Transverse colon (tissue), 4 donors: Measurements from ENCODE around the gene AGPAT2. TPM values are rescaled to one million over a fixed set of nuclear protein-coding genes. Genes with fewer than 3 reads are reported as not detected.
"Not testable (repeated sequence)": the region's sequence is repeated elsewhere in the genome, so short reads cannot be mapped to it uniquely, and the experiment has no call there.

Source experiments
- DNase-seq: peaks from one replicate; pipeline ENCODE4 v3.0.0-alpha.2; 2019
- H3K27ac ChIP-seq, 4 donors: fragments of 200-600 bp; sonication (generic); 2 replicates each; pipeline ENCODE4 v1.5.1; 2016 to 2018; ENCODE audit warnings: inconsistent platforms in 4 of 4
- H3K27me3 ChIP-seq: fragments of 200-600 bp; sonication (generic); 2 replicates; pipeline ENCODE4 v1.5.1; 2017; ENCODE audit warnings: inconsistent platforms
- H3K36me3 ChIP-seq, 4 donors: fragments of 200-600 bp; sonication (generic); 2 replicates each; pipeline ENCODE4 v1.5.1; 2017 to 2019; ENCODE audit warnings: inconsistent platforms in 4 of 4
- H3K4me1 ChIP-seq, 4 donors: fragments of 200-600 bp; sonication (generic); 2 replicates each; pipeline ENCODE4 v1.5.1; 2017 to 2020; ENCODE audit warnings: inconsistent platforms in 4 of 4
- H3K4me3 ChIP-seq, 4 donors: fragments of 200-600 bp; sonication (generic); 1 replicate in 1 of 4; 2 replicates in 3 of 4; pipeline versions ENCODE4 v1.5.1 to v1.6.1; 2017 to 2019; ENCODE audit warnings: inconsistent platforms in 4 of 4
- H3K9me3 ChIP-seq, 2 donors: fragments of 200-600 bp; sonication (generic); 2 replicates each; pipeline ENCODE4 v1.5.1; 2017 to 2019; ENCODE audit warnings: inconsistent platforms in 2 of 2
- EP300 ChIP-seq: sonication (generic); formaldehyde crosslinking; IDR thresholded peaks from one replicate; pipeline ENCODE4 v1.6.1; 2017; ENCODE audit warnings: antibody characterized with exemption, low read depth
- POLR2A ChIP-seq: fragments of 450-650 bp; IDR thresholded peaks from one replicate; pipeline ENCODE4 v1.6.1; 2016; ENCODE audit warnings: antibody characterized with exemption, mild to moderate bottlenecking, moderate library complexity
- POLR2AphosphoS5 ChIP-seq, 3 donors: sonication (generic); formaldehyde crosslinking; IDR thresholded peaks; one replicate each; pipeline ENCODE4 v1.6.1; 2016; ENCODE audit warnings: antibody characterized with exemption in 3 of 3
- WGBS, 2 donors: methylation state at CpG; one replicate each; pipeline ENCODE4 v1.1.5; 2018; ENCODE audit warnings: low coverage in 1 of 2; 5-methylcytosine and 5-hydroxymethylcytosine counted together
- in situ Hi-C, 4 donors: fragments of 200-750 bp; cut with MboI; loops; one replicate each; pipeline versions ENCODE4 v1.15.0 to v1.15.1; 2017; ENCODE audit warnings: low sequenced_read_pairs in 3 of 4, low pct_ligation_motif_present in 1 of 4, low pct_unique_long_range_greater_than_20kb in 1 of 4
- intact Hi-C: fragments of 100-400 bp; cut with DNase I; formaldehyde crosslinking; loops from one replicate; pipeline ENCODE4 v1.15.1; 2023; ENCODE audit warnings: low total_unique reads
- total RNA-seq, 4 donors: library from RNA; depleted of rRNA; stranded (reverse); fragments of >200 nt; gene quantifications; one replicate each; pipeline ENCODE4 v1.1.0, GENCODE V29; 2016
- TF ChIP-seq, protein P1 (sequence below), 5 experiments: fragments of 200-600 bp in 3 of 5; fragments of 450-650 bp in 2 of 5; sonication (generic) in 3 of 5; IDR thresholded peaks; 1 replicate in 2 of 5; 2 replicates in 3 of 5; pipeline ENCODE4 v1.5.1; 2016 to 2017; ENCODE audit warnings: antibody characterized with exemption in 5 of 5, inconsistent platforms in 3 of 5, mild to moderate bottlenecking in 2 of 5, moderate library complexity in 1 of 5

The AGPAT2 gene
- total RNA-seq, 4 donors from 2014 or later: 245 to 441 (median 290) TPM

DNA sequence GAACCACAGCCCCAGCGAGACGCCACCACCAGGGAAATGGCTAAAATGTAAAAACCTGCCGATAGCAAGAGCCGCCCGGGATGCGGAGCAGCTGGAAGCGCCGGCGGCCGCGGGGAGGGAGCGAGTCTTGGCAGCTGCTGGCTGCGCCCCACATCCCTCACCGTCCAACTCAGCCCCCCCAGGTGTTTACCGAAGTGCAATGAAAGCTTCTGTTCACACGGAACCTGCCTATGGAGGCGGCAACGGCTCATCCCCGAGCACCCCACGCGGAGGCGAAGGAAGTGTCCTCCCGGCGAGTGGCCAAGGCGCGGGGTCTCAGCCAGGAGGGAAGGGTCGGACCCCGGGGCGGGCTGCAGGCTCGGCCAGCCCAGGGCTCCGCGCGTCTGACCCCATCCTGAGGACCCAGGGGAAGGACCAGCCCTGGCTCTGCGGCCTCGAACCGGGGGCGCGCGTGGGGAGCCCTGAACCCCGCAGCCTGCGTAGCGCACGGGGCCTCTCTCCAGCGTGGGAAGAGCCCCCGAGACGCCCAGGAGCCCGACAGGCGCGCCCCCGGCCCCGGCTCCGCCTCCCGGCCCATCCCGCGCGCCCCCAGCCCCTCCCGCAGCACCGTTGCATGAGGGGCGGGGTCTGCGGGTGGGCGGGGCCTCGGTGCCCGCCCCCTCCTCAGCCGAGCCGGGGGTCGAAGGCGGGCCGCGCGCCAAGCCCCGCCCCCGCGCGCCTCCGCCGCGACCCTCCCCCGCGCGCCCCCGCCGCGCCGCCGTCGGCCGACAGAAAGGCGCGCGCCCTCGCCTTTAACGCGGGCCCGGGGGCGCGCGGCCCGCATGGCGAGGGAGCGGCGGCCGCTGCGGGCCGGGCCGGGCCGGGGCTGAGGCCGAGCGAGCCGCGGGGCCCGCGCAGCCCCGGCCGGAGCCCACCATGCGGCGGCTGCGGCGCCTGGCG is 24.8 kb upstream of the AGPAT2 start, which contains the start of gene DIPK1B:
Gene DIPK1B, plus strand, starts transcription at position 822 of the 939 bp plus-strand sequence. Its CDS starts 94 bp downstream, at position 916.
- WGBS, 2 donors: 2% methylated on average over 15 of the region's 119 CpGs; no CpG with 5 or more reads in 1 of the 2 donors
- Histone ChIP-seq H3K4me1 (peaks cover 9 to 15% (median 13%) of the 10 kb centered on the region in 4 donors), H3K36me3 (no peaks in the 10 kb centered on the region), H3K4me3 (peak within 1 kb of the TSS; percentile 30 to 54 (median 42)), H3K9me3 (no peaks in the 10 kb centered on the region), H3K27me3 (peaks cover 71% of the 10 kb centered on the region), H3K27ac (peak within 1 kb of the TSS; percentile 20 to 72 (median 54))
- in situ Hi-C loops (no loop called here), intact Hi-C loops (no loop called here)
- no peak for DNase-seq
- TF ChIP-seq EP300 (no peak), POLR2AphosphoS5 (IDR thresholded peaks at IDR 0.05) (no peak), POLR2A (no peak)
- TF ChIP-seq, protein P1, sequence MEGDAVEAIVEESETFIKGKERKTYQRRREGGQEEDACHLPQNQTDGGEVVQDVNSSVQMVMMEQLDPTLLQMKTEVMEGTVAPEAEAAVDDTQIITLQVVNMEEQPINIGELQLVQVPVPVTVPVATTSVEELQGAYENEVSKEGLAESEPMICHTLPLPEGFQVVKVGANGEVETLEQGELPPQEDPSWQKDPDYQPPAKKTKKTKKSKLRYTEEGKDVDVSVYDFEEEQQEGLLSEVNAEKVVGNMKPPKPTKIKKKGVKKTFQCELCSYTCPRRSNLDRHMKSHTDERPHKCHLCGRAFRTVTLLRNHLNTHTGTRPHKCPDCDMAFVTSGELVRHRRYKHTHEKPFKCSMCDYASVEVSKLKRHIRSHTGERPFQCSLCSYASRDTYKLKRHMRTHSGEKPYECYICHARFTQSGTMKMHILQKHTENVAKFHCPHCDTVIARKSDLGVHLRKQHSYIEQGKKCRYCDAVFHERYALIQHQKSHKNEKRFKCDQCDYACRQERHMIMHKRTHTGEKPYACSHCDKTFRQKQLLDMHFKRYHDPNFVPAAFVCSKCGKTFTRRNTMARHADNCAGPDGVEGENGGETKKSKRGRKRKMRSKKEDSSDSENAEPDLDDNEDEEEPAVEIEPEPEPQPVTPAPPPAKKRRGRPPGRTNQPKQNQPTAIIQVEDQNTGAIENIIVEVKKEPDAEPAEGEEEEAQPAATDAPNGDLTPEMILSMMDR (IDR thresholded peaks at IDR 0.05): no peak

DNA sequence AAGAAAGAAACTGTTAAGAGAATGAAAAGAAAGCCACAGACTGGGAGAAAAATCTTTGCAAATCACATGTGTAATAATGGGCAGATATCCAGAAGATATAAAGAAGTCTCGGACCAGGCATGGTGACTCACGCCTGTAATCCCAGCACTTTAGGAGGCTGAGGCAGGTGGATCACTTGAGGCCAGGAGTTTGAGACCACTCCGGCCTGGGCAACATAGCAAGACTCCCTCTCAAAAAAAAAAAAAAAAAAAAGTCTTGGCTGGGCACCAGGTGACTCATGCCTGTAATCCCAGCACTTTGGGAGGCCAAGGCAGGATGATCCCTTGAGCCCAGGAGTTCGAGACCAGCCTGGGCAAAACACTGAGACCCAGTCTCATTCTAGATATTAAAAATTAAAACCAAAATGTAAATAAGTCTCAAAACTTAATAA is 24.0 kb upstream of the AGPAT2 start:
- Histone ChIP-seq H3K27me3 (peaks cover 65% of the 10 kb centered on the region), H3K27ac (peak overlapping the region in 1 of 4 donors; percentile 53), H3K4me1 (peaks cover 9 to 15% (median 13%) of the 10 kb centered on the region in 4 donors)
- intact Hi-C loops, H3K4me3 ChIP-seq, DNase-seq, in situ Hi-C loops, H3K9me3 ChIP-seq, H3K36me3 ChIP-seq: not testable (repeated sequence)
- 8 to 27% methylated on average over 2 to 4 of the region's 4 CpGs for WGBS, 2 donors

DNA sequence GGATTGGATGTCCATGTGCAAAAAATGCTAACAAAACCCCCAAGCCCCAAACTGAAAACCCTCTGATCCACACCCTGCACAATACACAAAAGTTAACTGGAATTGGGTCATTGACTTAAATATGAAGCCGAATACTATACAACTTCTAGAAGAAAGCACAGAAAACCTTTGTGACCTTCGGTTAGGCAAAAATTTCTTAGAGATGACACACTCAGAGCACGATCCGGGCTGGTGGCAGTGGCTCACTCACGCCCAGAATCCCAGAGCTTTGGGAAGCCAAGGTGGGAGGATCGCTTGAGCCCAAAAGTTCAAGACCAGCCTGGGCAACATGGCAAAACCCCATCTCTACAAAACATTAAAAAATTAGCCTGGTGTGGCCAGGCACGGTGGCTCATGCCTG is 23.3 kb upstream of the AGPAT2 start:
- Histone ChIP-seq H3K27ac (no peak overlapping the region), H3K4me3 (no peak overlapping the region), H3K4me1 (peaks cover 9 to 15% (median 13%) of the 10 kb centered on the region in 4 donors), H3K36me3 (no peaks in the 10 kb centered on the region), H3K9me3 (no peaks in the 10 kb centered on the region), H3K27me3 (peaks cover 59% of the 10 kb centered on the region)
- in situ Hi-C loops (no loop called here), intact Hi-C loops (no loop called here)
- 62 to 89% methylated on average over 2 to 7 of the region's 7 CpGs for whole genome bisulfite sequencing, 2 donors
- no peak for TF ChIP-seq EP300
- TF ChIP-seq POLR2AphosphoS5 (IDR thresholded peaks at IDR 0.05): no peak
- no peak for TF ChIP-seq POLR2A
- TF ChIP-seq, protein P1 (IDR thresholded peaks at IDR 0.05): no peak
- DNase-seq: no peak

DNA sequence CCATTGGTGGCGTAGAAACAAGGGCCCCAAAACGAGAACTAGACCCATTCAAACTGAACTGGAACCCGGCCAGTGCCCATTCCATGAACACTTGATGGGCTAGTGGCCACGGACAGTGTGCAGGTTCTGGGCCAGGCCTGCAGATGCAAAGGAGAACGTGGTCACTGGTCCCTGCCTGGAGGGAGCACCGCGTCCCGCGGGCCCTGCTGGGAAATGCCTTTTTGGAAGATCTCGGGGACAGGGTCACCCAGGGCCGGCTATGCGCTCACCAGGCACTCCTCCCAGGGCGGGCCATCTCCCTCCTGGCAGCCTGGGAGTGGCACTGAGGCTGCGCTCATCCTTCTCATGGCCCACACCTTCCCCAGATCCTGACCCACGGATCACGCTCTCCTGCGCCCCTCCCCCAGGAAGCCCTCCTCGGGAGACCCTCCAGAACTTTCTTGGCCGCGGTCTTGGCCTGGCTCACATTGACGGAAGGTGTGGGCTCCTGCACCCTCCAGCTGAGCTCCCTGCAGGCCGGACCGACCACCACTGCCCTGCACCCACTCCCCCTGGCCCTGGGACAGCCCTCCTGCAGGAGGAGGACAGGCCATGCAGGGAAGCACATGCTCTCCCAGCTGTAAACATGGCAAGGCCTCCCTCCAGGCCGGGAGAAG is 22.3 kb upstream of the AGPAT2 start:
- intact Hi-C loops: no loop called here
- Histone ChIP-seq H3K27ac (no peak overlapping the region), H3K27me3 (peaks cover 53% of the 10 kb centered on the region), H3K4me3 (no peak overlapping the region), H3K4me1 (peaks cover 9 to 15% (median 13%) of the 10 kb centered on the region in 4 donors), H3K9me3 (no peaks in the 10 kb centered on the region), H3K36me3 (no peaks in the 10 kb centered on the region)
- 87% methylated on average over 22 of the region's 24 CpGs; no CpG with 5 or more reads in 1 of the 2 donors for WGBS, 2 donors
- TF ChIP-seq POLR2A (no peak), POLR2AphosphoS5 (IDR thresholded peaks at IDR 0.05) (no peak), EP300 (no peak)
- TF ChIP-seq, protein P1 (IDR thresholded peaks at IDR 0.05): no peak
- DNase-seq: no peak
- in situ Hi-C loops: no loop called here
